GM23248 (cell line): Measurements from ENCODE around the gene BMERB1.

Experiments used
- EZH2 ChIP-seq: fragments of 200-600 bp; sonication (generic); IDR thresholded peaks from 2 replicates; pipeline ENCODE4 v1.6.1; 2018; ENCODE audit warnings: antibody characterized with exemption, mild to moderate bottlenecking; ENCODE audit not compliant: insufficient read depth, poor library complexity, severe bottlenecking
- EZH2phosphoT487 ChIP-seq: fragments of 200-600 bp; sonication (generic); IDR thresholded peaks from 2 replicates; pipeline ENCODE4 v1.6.1; 2018; ENCODE audit warnings: antibody characterized with exemption, moderate library complexity, mild to moderate bottlenecking, low read depth; ENCODE audit not compliant: insufficient read depth

GRCh38 chr16:15605839-15606517, 171.6 kb downstream of the BMERB1 start:
- TF ChIP-seq EZH2phosphoT487 = no peak
- TF ChIP-seq EZH2 = no peak
